Trophoblast cell (in vitro differentiated cells and primary cell): ENCODE data around the gene PUM2.
"Not testable (repeated sequence)": the region's sequence is repeated elsewhere in the genome, so short reads cannot be mapped to it uniquely, and the experiment has no call there.

Experiments
- DNase-seq, 2 donors: peaks; one replicate each; pipeline ENCODE4 v3.0.0-alpha.2; 2016
- H2AFZ ChIP-seq: 2 replicates; pipeline ENCODE4 v1.6.1; 2013; ENCODE audit warnings: low read length, moderate library complexity, mild to moderate bottlenecking; ENCODE audit not compliant: insufficient read depth, poor library complexity
- H2AK5ac ChIP-seq: 2 replicates; pipeline ENCODE4 v1.6.1; 2013; ENCODE audit warnings: mild to moderate bottlenecking, low read length
- H2BK120ac ChIP-seq: 2 replicates; pipeline ENCODE4 v1.6.1; 2013; ENCODE audit warnings: low read length, mild to moderate bottlenecking, moderate library complexity; ENCODE audit not compliant: insufficient read depth, poor library complexity
- H2BK12ac ChIP-seq: 2 replicates; pipeline ENCODE4 v1.6.1; 2013; ENCODE audit warnings: mild to moderate bottlenecking, low read length, moderate library complexity
- H2BK5ac ChIP-seq: 2 replicates; pipeline ENCODE4 v1.6.1; 2013; ENCODE audit warnings: low read length, low read depth, moderate library complexity, mild to moderate bottlenecking; ENCODE audit not compliant: poor library complexity
- H3K14ac ChIP-seq: 2 replicates; pipeline ENCODE4 v1.6.1; 2013; ENCODE audit warnings: mild to moderate bottlenecking, low read length
- H3K18ac ChIP-seq: 2 replicates; pipeline ENCODE4 v1.6.1; 2013; ENCODE audit warnings: mild to moderate bottlenecking, low read length
- H3K23ac ChIP-seq: 2 replicates; pipeline ENCODE4 v1.6.1; 2013; ENCODE audit warnings: low read length
- H3K27ac ChIP-seq: 2 replicates; pipeline ENCODE4 v1.5.1; 2013; ENCODE audit warnings: low read depth, mild to moderate bottlenecking, inconsistent platforms, low read length, moderate library complexity
- H3K27me3 ChIP-seq: 2 replicates; pipeline ENCODE4 v1.6.1; 2013; ENCODE audit warnings: inconsistent platforms, mild to moderate bottlenecking, low read length, moderate library complexity; ENCODE audit not compliant: insufficient read depth
- H3K36me3 ChIP-seq, 2 experiments: 1 replicate in 1 of 2; 2 replicates in 1 of 2; pipeline ENCODE4 v1.6.1; 2013; ENCODE audit warnings: low read length in 2 of 2, mild to moderate bottlenecking in 2 of 2, moderate library complexity in 1 of 2; ENCODE audit not compliant: insufficient read depth in 2 of 2, control insufficient read depth in 1 of 2
- H3K4ac ChIP-seq: 2 replicates; pipeline ENCODE4 v1.6.1; 2013; ENCODE audit warnings: low read depth, mild to moderate bottlenecking, low read length, moderate library complexity
- H3K4me1 ChIP-seq, 2 experiments: 1 replicate in 1 of 2; 2 replicates in 1 of 2; pipeline ENCODE4 v1.6.1; 2013; ENCODE audit warnings: low read length in 2 of 2, mild to moderate bottlenecking in 2 of 2, moderate library complexity in 1 of 2; ENCODE audit not compliant: insufficient read depth in 2 of 2, control insufficient read depth in 1 of 2
- H3K4me2 ChIP-seq: 2 replicates; pipeline ENCODE4 v1.6.1; 2013; ENCODE audit warnings: inconsistent platforms, mild to moderate bottlenecking, low read length, moderate library complexity
- H3K4me3 ChIP-seq: 2 replicates; pipeline ENCODE4 v1.5.1; 2013; ENCODE audit warnings: mild to moderate bottlenecking, low read depth, low read length, inconsistent platforms
- H3K79me1 ChIP-seq: one replicate; pipeline ENCODE4 v1.6.1; 2013; ENCODE audit warnings: low read length
- H3K79me2 ChIP-seq: 2 replicates; pipeline ENCODE4 v1.6.1; 2013; ENCODE audit warnings: low read length, mild to moderate bottlenecking; ENCODE audit not compliant: control insufficient read depth, insufficient read depth, poor library complexity
- H3K9ac ChIP-seq: 2 replicates; pipeline ENCODE4 v1.6.1; 2013; ENCODE audit warnings: mild to moderate bottlenecking, low read length
- H3K9me3 ChIP-seq: 2 replicates; pipeline ENCODE4 v1.6.1; 2013; ENCODE audit warnings: low read depth, mild to moderate bottlenecking, control low read depth, inconsistent platforms, low read length; ENCODE audit not compliant: insufficient read depth
- H4K12ac ChIP-seq: 2 replicates; pipeline ENCODE4 v1.6.1; 2013; ENCODE audit warnings: low read depth, mild to moderate bottlenecking, low read length, moderate library complexity
- H4K8ac ChIP-seq: 2 replicates; pipeline ENCODE4 v1.6.1; 2013; ENCODE audit warnings: low read depth, mild to moderate bottlenecking, low read length, moderate library complexity
- H4K91ac ChIP-seq: one replicate; pipeline ENCODE4 v1.6.1; 2013; ENCODE audit warnings: low read depth, mild to moderate bottlenecking, low read length, moderate library complexity
- WGBS: extraction: QIAGEN DNeasy Blood & Tissue Kit; methylation state at CpG from one replicate; pipeline ENCODE4 v1.1.7; 2013; ENCODE audit warnings: missing lambda C conversion rate; ENCODE audit not compliant: insufficient read length, insufficient coverage; ENCODE audit errors: extremely low coverage; 5-methylcytosine and 5-hydroxymethylcytosine counted together

Gene PUM2

DNA sequence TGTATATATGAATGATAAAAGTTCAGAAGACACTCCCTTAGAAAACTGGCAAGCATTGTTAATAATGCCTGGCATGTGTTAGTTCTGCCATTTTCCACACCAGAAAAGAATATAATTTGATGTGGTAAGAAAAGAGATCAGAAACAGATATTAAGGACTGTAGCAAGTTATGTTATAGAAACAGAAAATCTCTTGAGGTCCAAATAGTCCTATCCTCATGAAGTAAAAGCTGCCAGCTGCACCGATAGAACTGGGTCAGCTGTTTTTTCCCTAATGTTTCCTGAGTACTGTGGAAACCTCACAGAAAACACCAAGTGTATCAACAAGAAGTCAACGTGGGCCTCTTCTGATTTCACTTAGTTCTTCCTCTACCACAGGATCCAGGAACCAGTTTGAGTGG is 68.8 kb downstream of the PUM2 start:
- Histone ChIP-seq H3K4ac (no peak overlapping the region), H3K27me3 (no peaks in the 10 kb centered on the region), H3K23ac (no peak overlapping the region), H2AFZ (no peak overlapping the region), H3K14ac (no peak overlapping the region), H3K9me3 (no peaks in the 10 kb centered on the region), H4K12ac (no peak overlapping the region), H2AK5ac (no peak overlapping the region), H3K27ac (no peak overlapping the region), H2BK12ac (no peak overlapping the region), H3K4me2 (no peak overlapping the region), H3K4me1 (no peaks in the 10 kb centered on the region), H2BK120ac (no peak overlapping the region), H4K8ac (no peak overlapping the region), H2BK5ac (no peak overlapping the region), H3K79me1 (no peaks in the 10 kb centered on the region), H4K91ac (no peak overlapping the region), H3K79me2 (no peaks in the 10 kb centered on the region), H3K36me3 (peaks cover 9 to 10% of the 10 kb centered on the region in 2 experiments), H3K9ac (no peak overlapping the region), H3K4me3 (no peak overlapping the region), H3K18ac (no peak overlapping the region)
- no peak for DNase-seq
- no CpG with 5 or more reads among the region's 2 CpGs for WGBS

DNA sequence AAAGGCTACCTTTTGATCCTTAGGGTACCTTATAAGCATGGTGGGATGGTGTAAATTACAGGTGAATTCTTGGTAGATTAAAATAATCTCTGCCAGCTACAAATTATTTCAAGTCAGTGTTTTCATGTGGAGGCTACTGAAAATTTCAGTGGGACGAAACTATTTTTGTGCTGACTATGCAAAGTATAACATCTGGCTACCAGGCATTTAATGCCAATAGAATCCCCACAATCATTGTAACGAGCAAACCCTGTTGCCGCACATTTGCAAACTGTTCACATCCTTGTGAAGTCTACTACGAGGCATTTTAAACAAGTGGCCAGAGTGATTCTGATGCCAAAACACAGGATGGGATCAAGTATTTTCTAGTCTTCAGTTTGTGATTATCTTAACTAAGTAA is 77.6 kb downstream of the PUM2 start:
- no peak overlapping the region for H3K4me2 ChIP-seq
- no peak overlapping the region for H3K23ac ChIP-seq
- H3K79me1 ChIP-seq = no peaks in the 10 kb centered on the region
- H4K8ac ChIP-seq = no peak overlapping the region
- H4K91ac ChIP-seq = no peak overlapping the region
- H3K14ac ChIP-seq = no peak overlapping the region
- H3K4me1 ChIP-seq = no peaks in the 10 kb centered on the region
- no peak for DNase-seq
- peaks cover 2 to 7% of the 10 kb centered on the region in 2 experiments for H3K36me3 ChIP-seq
- H4K12ac ChIP-seq = no peak overlapping the region
- H3K4me3 ChIP-seq = no peak overlapping the region
- WGBS = no CpG with 5 or more reads among the region's 4 CpGs
- H2BK5ac ChIP-seq = no peak overlapping the region
- H3K27ac ChIP-seq = no peak overlapping the region
- H2BK120ac ChIP-seq = no peak overlapping the region
- H3K4ac ChIP-seq = no peak overlapping the region
- no peak overlapping the region for H2AK5ac ChIP-seq
- H3K27me3 ChIP-seq = no peaks in the 10 kb centered on the region
- H3K9ac ChIP-seq = no peak overlapping the region
- H3K18ac ChIP-seq = no peak overlapping the region
- H2BK12ac ChIP-seq = no peak overlapping the region
- H2AFZ ChIP-seq = no peak overlapping the region
- H3K9me3 ChIP-seq = no peaks in the 10 kb centered on the region
- H3K79me2 ChIP-seq = no peaks in the 10 kb centered on the region

DNA sequence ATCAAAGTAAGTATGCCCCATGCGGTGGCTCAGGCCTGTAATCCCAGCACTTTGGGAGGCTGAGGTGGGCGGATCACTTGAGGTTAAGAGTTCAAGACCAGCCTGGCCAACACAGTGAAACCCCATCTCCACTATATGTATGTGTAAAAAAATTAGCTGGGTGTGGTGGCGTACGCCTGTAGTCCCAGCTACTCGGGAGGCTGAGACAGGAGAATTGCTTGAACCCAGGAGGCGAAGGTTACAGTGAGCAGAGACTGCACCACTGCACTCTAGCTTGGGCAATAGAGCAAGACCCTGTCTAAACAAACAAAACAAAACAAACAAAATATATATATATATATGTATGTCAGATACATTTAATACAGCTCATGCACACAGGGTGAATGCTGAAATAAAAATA is 82.3 kb downstream of the PUM2 start:
- not testable (repeated sequence) for H3K4me2 ChIP-seq, H2AK5ac ChIP-seq
- no CpG with 5 or more reads among the region's 6 CpGs for WGBS

DNA sequence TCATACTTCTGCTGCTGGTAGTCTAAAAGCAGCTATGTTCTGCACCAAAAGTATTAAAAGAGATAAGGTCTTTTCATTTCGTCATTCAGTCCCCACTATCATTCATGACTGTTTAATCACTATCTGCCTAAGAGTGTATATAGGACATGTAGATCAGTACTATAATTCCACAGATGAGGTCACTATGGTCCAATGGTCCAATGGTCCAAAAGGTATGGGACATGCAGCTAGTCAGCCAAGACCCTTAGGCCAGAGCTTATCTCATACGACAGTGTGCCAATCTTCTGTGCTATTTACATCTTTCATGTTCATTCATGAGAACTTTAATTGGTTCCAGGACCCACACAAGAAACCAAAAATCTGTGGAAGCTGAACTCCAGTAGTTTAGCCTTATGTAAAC is 83.1 kb downstream of the PUM2 start:
- no peak overlapping the region for H4K8ac ChIP-seq
- no CpG with 5 or more reads among the region's 2 CpGs for WGBS
- H3K79me1 ChIP-seq = no peaks in the 10 kb centered on the region
- H3K9me3 ChIP-seq = no peaks in the 10 kb centered on the region
- H3K23ac ChIP-seq = no peak overlapping the region
- DNase-seq = no peak
- H3K27me3 ChIP-seq = no peaks in the 10 kb centered on the region
- no peak overlapping the region for H3K27ac ChIP-seq
- H2AK5ac ChIP-seq = no peak overlapping the region
- H3K9ac ChIP-seq = no peak overlapping the region
- no peaks in the 10 kb centered on the region for H3K79me2 ChIP-seq
- no peaks in the 10 kb centered on the region for H3K4me1 ChIP-seq
- no peak overlapping the region for H2BK12ac ChIP-seq
- H4K12ac ChIP-seq = no peak overlapping the region
- H2BK5ac ChIP-seq = no peak overlapping the region
- no peak overlapping the region for H3K18ac ChIP-seq
- no peak overlapping the region for H3K4me3 ChIP-seq
- no peak overlapping the region for H2BK120ac ChIP-seq
- peaks cover 2 to 12% of the 10 kb centered on the region in 2 experiments for H3K36me3 ChIP-seq
- H3K14ac ChIP-seq = no peak overlapping the region
- H3K4me2 ChIP-seq = no peak overlapping the region
- no peak overlapping the region for H2AFZ ChIP-seq
- H4K91ac ChIP-seq = no peak overlapping the region
- no peak overlapping the region for H3K4ac ChIP-seq

More for the DNA sequence above, 82.3 kb downstream of the PUM2 start:
- not testable (repeated sequence) for H3K4me3 ChIP-seq, H2BK120ac ChIP-seq, H4K8ac ChIP-seq, H3K79me2 ChIP-seq, H2AFZ ChIP-seq, H3K4me1 ChIP-seq, H3K27ac ChIP-seq, H3K9ac ChIP-seq, H4K12ac ChIP-seq, H2BK12ac ChIP-seq, H3K27me3 ChIP-seq, H2BK5ac ChIP-seq, H3K18ac ChIP-seq, H3K14ac ChIP-seq, H3K23ac ChIP-seq, H4K91ac ChIP-seq, H3K79me1 ChIP-seq, H3K4ac ChIP-seq, DNase-seq, H3K9me3 ChIP-seq
- peaks cover 2 to 12% of the 10 kb centered on the region in 2 experiments for H3K36me3 ChIP-seq
